ENCODE results near the gene TC2N.

DNA sequence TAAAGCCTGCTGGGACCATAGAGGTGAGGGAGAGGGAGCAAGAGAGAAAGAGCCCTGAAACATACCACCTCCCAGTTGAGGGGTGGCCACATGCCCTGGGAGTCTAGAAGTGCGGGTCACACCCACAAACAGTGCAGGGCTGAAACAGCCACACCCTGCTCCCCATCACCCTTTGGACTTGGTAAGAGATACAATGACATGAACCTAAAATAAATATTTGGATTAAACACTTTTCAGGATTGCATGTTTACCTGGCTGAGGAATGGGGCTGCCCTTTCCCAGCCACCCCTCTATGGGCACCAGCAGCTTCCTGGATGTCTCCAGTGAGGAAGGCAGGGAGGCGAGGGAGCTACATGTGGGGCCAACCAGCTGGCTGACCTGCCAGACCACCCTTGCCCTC lies 39.0 kb upstream of the TC2N start:
- no peak for TF ChIP-seq POLR2A (IDR thresholded peaks at IDR 0.05)
- TF ChIP-seq, protein P1, sequence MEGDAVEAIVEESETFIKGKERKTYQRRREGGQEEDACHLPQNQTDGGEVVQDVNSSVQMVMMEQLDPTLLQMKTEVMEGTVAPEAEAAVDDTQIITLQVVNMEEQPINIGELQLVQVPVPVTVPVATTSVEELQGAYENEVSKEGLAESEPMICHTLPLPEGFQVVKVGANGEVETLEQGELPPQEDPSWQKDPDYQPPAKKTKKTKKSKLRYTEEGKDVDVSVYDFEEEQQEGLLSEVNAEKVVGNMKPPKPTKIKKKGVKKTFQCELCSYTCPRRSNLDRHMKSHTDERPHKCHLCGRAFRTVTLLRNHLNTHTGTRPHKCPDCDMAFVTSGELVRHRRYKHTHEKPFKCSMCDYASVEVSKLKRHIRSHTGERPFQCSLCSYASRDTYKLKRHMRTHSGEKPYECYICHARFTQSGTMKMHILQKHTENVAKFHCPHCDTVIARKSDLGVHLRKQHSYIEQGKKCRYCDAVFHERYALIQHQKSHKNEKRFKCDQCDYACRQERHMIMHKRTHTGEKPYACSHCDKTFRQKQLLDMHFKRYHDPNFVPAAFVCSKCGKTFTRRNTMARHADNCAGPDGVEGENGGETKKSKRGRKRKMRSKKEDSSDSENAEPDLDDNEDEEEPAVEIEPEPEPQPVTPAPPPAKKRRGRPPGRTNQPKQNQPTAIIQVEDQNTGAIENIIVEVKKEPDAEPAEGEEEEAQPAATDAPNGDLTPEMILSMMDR (IDR thresholded peaks at IDR 0.05) = no peak

All from adrenal gland (tissue), 5 donors.